GM10266 (cell line): ENCODE results near the gene GAPVD1.

Experiments
- DNase-seq: peaks from one replicate; pipeline ENCODE4 v3.0.0; 2012; ENCODE audit errors: extremely low spot score
- TF ChIP-seq, protein P1 (sequence below): IDR thresholded peaks from 2 replicates; pipeline ENCODE4 v1.5.1; 2012; ENCODE audit warnings: mild to moderate bottlenecking, low read depth; ENCODE audit not compliant: control insufficient read depth, insufficient read depth; ENCODE audit errors: missing control alignments

The GAPVD1 gene

DNA sequence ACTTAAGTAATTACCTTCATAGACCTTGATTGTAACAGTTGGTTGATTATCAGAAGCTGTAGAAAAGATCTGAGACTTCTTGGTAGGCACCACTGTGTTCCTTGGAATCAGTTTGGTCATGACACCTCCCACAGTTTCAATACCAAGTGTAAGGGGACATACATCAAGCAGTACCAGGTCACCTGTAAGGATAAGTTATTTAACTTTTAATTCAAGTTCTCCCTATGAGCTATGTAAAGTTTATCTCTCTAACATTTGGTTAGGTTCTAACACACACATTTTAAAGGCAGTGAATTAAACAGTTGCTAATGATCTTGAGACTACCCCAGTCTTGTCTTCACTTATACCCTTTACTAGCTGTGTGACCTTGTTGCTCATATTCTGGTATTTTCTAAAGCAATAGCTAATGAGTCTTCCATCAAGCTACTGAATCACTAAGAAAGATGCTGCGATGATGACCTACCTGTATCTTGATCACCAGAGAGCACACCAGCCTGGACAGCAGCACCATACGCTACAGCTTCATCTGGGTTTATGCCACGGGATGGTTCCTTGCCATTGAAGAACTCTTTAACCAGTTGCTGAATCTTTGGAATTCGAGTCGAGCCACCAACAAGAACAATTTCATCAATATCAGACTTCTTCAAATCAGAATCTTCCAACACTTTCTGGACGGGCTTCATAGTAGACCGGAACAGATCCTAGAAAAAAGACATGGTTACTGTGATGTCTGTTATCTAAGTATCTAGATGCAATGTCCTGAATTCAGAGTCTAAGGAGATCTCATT, 23.3 kb upstream of the GAPVD1 start:
- TF ChIP-seq, protein P1, sequence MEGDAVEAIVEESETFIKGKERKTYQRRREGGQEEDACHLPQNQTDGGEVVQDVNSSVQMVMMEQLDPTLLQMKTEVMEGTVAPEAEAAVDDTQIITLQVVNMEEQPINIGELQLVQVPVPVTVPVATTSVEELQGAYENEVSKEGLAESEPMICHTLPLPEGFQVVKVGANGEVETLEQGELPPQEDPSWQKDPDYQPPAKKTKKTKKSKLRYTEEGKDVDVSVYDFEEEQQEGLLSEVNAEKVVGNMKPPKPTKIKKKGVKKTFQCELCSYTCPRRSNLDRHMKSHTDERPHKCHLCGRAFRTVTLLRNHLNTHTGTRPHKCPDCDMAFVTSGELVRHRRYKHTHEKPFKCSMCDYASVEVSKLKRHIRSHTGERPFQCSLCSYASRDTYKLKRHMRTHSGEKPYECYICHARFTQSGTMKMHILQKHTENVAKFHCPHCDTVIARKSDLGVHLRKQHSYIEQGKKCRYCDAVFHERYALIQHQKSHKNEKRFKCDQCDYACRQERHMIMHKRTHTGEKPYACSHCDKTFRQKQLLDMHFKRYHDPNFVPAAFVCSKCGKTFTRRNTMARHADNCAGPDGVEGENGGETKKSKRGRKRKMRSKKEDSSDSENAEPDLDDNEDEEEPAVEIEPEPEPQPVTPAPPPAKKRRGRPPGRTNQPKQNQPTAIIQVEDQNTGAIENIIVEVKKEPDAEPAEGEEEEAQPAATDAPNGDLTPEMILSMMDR, result no peak

DNA sequence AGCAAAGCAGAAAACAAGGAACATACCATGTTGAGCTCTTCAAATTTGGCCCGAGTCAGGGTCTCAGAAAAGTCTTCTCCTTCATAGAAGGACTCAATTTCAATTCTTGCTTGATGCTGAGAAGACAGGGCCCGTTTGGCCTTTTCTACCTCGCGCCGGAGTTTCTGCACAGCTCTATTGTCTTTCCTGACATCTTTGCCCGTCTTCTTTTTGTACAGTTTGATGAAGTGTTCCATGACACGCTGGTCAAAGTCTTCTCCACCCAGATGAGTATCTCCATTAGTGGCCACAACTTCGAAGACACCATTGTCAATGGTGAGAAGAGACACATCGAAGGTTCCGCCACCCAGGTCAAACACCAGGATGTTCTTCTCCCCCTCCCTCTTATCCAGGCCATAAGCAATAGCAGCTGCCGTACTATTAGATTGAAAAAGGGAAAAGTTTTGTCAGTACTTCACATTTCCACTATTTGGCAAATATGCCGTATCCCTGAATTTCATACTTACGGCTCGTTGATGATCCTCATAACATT, 22.6 kb upstream of the GAPVD1 start:
- no peak for DNase-seq
- TF ChIP-seq, protein P1, result no peak

More for the DNA sequence above, 23.3 kb upstream of the GAPVD1 start:
- no peak for DNase-seq

DNA sequence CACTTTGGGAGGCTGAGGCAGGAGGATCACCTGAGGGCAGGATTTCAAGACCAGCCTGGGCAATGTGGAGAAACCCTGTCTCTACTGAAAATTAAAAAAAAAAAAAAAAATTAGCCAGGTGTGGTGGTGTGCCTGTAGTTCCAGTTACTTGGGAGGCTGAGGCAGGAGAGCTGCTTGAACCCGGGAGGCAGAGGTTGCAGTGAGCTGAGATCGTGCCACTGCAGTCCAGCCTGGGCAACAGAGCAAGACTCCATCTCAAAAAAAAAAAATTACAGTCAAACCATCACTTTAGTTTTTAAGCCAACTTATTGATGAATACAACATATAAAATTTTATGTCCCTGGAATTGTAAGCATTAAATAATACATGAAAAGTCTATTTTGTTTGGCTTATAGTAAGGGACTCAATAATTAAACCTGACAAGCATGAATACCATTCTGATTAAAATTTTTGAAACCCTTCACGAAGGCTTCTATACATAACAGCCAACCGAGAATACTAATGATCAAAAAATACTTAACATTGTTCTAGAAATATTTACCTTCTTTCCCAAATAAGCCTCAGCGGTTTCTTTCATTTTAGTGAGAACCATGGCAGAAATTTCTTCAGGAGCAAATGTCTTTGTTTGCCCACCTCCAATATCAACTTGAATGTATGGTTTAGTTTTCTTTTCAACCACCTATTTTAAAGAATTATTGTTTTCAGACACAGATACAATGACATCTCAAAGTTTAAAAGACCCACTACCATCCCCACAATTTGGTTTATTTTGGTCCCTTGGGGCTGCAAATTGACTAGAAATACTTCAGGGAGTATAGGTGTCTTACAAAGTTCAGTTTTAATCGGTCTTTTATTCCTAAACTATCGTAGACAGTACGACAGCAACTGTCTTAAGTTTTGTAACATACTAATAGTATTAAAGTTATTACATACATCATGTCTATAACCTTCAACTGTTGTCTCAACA, 21.7 kb upstream of the GAPVD1 start:
- TF ChIP-seq, protein P1, result no peak
- no peak for DNase-seq

DNA sequence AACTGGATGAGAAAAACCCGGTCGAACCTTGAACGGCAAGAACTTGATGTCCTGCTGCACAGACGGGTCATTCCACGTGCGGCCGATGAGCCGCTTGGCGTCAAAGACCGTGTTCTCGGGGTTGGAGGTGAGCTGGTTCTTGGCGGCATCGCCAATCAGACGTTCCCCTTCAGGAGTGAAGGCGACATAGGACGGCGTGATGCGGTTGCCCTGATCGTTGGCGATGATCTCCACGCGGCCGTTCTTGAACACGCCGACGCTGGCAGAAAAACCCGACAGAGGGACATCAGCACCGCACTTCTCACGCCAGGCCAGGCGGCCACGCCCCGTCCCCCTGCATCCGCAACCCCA, 21.0 kb upstream of the GAPVD1 start:
- TF ChIP-seq, protein P1, result no peak
- DNase-seq, result no peak

DNA sequence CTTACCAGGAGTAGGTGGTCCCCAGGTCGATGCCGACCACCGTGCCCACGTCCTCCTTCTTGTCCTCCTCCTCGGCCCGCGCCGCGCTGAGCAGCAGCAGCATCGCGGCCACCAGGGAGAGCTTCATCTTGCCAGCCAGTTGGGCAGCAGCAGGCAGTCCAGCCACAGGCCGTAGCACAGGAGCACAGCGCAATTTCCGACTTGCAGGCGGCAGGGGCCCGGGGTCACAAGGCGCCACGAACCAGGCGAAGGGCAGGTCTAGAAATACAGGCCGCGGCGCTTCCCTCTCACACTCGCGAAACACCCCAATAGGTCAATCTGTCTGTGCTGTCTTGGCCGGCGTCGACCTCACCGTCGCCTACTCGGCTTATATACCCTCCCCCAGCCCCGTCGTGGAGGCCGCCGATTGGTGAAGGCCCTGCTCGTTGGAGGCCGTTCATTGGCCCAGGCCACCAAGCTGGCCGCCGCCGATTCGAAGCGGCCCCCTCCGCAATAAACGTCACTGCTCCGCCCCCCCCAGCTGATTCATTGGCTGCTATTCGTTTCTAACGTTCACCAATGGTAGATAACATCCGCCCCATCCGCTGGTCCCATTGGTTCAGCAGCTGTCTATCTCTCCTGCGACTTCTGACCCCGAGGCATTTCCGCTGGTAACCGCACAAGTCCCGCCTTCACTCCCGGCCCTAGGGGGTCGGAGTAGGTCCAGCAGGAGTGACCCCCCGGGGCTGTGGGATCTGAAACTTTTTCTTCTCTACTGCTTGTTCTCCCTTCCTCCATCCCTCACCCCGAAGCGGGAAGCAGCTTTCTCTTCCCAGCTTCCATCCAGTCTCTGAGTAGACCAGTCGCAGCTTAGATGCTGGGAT, 20.4 kb upstream of the GAPVD1 start, which contains the start of gene HSPA5:
Gene HSPA5 (minus strand): TSS at position 344 of the 863 bp plus-strand sequence. CDS start 217 bp downstream, at position 127.
- TF ChIP-seq, protein P1, result peak; percentile 7
- peak; percentile 94 for DNase-seq

DNA sequence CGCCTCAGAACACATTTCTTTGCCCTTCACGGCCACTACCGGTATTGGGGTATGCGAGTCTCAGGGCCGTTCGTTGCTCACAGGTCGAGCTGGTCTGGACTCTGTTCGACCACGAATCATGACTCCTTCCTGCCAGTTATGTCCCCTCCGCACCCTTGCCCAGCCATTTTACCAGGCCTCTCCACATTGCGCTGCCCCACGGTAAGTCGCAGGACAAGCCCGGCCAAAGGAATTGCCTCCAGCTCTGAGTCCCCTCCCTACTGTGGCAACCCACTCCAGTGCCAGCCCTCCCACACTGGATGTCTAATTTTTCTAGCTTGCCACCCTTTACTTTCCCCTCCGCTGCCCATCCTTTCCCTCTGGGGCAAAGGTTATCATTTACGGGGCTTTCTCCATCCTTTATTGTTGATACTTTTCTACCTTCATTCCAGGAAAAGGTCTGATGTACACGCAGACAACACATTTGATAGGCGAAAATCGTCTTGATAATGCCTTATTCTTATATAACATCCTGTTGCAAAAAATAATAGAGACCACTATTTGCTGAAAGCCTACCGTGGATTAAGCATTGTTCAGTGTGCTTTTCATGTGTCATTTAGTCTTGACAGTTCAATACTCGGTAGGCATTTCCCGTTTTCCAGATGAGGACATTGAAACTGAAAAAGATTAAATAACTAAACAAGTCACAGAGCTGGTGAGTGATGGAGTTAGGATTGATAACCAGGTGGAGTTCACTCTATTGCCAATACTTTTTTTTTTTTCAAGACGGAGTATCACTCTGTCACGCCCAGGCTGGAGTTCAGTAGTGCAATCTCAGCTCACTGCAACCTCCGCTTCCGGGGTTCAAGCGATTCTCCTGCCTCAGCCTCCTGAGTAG, 19.5 kb upstream of the GAPVD1 start:
- TF ChIP-seq, protein P1, result no peak
- peak; percentile 27 for DNase-seq
